NK-92 treated with Interleukin-12 subunit alpha and Interleukin-12 subunit beta, amount 100 ng/mL, for 24 hours (cell line): Measurements from ENCODE around the gene PRIMA1.

ENCODE experiments used
- DNase-seq: peaks from one replicate; lab custom pipeline; 2025; lab: John Stamatoyannopoulos, UW

The PRIMA1 gene

GRCh38 chr14:93674343-93674742 lies 113.9 kb downstream of the PRIMA1 start:
- no peak for DNase-seq

GRCh38 chr14:93669632-93670031 lies 118.7 kb downstream of the PRIMA1 start:
- no peak for DNase-seq
